HFF-Myc (cell line): Measurements from ENCODE around the gene ZNF672.

Source experiments
- DNase-seq: peaks from one replicate; pipeline ENCODE4 v3.0.0-alpha.2; 2011; ENCODE audit warnings: low read depth; ENCODE audit errors: extremely low read depth
- H3K4me3 ChIP-seq: replicated peaks from 2 replicates; pipeline ENCODE4 v1.5.1; 2011; ENCODE audit warnings: low read depth, mild to moderate bottlenecking, control low read depth, low read length
- CTCF ChIP-seq: IDR thresholded peaks from 2 replicates; pipeline ENCODE4 v1.5.1; 2012; ENCODE audit warnings: mild to moderate bottlenecking, low read depth, low read length, control low read depth; ENCODE audit errors: missing control alignments

ZNF672 gene

GRCh38 chr1:248856176-248856575, 18.2 kb downstream of the ZNF672 start:
- H3K4me3 ChIP-seq: no peak overlapping the region
- no peak for DNase-seq
- TF ChIP-seq CTCF: no peak

GRCh38 chr1:248857201-248857600, 19.2 kb downstream of the ZNF672 start:
- no peak for TF ChIP-seq CTCF
- no peak for DNase-seq
- H3K4me3 ChIP-seq: peak overlapping the region; percentile 67

DNA sequence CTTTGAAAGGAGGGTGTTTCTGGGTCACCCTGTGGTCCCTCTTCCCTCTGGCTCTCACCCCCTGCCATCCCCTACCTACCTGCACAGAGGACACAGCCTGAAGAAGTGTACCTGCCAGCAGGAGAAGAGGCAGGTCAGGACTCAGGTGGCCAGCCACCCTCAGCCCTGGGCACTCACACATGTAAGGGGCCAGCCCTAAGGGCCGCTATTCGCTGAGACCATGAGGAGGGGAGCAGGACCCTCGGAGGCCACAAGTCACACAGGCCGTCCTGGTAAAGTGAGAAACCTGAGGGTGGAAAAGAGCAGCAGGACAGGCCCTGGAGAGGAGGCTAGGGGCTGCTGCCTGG, 19.7 kb downstream of the ZNF672 start:
- peak overlapping the region; percentile 67 for H3K4me3 ChIP-seq
- no peak for DNase-seq
- TF ChIP-seq CTCF: no peak

DNA sequence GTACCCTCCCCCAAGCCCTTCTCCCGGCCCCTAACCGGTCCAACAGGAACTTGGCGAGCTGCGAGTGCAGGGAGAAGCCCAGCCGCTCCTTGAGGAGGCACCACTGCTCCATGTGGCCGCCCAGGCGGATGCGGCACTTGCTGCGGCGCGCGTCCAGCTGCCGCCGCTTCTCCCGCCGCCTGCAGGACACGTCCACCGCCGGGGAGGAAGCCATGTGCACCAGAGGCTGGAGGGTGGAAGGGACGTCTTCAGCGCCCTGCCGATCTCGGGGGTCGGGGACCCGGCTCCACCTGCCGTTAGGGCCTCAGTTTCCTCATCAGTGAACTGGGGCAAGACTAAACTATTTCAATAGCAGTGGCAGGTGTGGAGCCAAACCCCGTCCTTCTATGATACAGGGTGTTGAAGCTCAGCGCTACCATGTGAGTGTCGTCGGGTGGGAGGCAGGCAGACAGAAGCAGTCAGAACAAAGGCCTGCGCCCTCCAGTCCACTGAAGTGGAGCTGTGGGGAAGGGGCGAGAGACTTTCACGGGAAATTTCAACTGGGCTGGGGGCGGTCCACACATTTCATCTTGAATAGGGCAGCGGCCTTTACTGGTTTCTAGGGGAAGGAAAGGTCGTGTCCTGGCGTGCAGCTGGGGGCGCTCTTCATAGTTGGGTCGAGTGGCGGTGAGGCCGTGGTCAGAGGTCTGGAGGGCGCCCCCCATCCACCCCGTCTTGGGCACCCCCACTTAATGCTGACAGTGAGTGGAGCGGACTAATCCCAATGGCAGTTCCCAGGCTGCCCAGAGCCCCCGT, 20.3 kb downstream of the ZNF672 start:
- peak overlapping the region; percentile 67 for H3K4me3 ChIP-seq
- DNase-seq: no peak
- peak; percentile 41 for TF ChIP-seq CTCF

- peak within 1 kb of the TSS; percentile 67 for H3K4me3 ChIP-seq
- no peak for TF ChIP-seq CTCF
- peak; percentile 74 for DNase-seq
Observed at GRCh38 chr1:248858891-248859889, 21.2 kb downstream of the ZNF672 start, which contains the start of gene ZNF692. Gene ZNF692, minus strand, starts transcription at chr1:248859085. Its CDS starts 776 bp downstream, at chr1:248858309.

DNA sequence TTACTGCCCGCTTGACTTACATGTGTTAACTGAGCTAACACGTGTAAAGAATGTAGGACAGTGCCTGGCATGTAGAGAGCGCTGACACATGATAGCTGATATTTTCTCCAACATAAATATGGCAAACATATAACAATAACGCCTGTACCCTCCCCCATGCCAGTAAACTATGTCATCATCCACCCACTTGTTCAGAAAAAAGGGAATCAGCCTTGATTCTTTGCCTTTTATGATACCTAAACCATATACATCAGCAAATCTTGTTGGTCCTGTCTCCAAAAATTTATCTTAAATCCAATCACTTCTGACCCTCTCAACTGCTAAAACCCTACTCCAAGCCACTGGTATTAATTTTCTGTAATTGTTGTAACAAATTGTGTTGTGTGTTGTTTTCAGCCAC, 22.0 kb downstream of the ZNF672 start:
- no peak for DNase-seq
- no peak overlapping the region for H3K4me3 ChIP-seq
- no peak for TF ChIP-seq CTCF
